M059J (cell line): ENCODE results near the gene PIAS4. TPM values are rescaled to one million over a fixed set of nuclear protein-coding genes. Genes with fewer than 3 reads are reported as not detected.

Experiments
- DNase-seq: peaks from one replicate; pipeline ENCODE4 v3.0.0-alpha.2; 2012; ENCODE audit warnings: low read depth
- total RNA-seq: library from RNA; depleted of rRNA; stranded (reverse); fragments of >200 nt; shearing (Covaris generic); gene quantifications from 2 replicates; pipeline ENCODE4 v1.2.3, GENCODE V29; 2014

Gene PIAS4
- total RNA-seq, 1 experiment from 2014 or later, result 19.5 TPM

DNA sequence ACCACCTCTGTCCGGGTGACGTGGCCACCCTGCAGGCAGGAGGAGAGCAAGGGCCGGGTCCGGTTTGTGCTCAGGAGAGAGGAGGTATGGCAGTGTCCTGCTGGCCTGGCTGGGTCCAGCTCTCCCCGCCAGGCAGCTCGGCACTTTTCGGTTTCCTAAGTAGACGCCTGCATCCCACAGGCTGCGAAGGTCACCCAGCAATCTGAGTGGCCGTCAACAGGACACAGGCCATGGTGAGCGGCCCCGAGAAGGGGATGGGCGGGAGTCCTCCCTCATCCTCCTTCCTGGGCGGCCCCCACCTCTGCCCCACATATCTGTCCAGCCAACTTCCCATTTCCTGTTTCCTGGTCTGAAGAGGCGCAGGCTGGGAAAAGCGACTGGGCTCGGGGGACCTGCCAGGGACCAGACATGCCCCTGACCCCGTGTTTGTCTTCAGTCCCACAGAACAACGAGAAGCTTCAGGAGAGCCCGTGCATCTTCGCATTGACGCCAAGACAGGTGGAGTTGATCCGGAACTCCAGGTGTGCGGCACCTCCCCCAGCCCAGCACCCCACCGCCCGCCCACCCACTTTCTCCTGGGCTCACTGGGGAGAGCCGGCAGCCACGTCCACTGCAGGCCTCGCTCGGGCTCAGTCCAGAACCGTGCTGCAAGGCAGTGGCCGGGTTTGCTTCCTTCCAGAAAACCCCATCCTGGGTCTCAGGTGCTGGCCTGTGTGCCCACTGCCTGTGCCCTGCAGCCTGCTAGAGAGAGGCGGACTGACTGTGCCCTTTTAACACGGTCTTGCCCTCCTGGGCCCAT is 16.3 kb downstream of the PIAS4 start:
- no peak for DNase-seq

DNA sequence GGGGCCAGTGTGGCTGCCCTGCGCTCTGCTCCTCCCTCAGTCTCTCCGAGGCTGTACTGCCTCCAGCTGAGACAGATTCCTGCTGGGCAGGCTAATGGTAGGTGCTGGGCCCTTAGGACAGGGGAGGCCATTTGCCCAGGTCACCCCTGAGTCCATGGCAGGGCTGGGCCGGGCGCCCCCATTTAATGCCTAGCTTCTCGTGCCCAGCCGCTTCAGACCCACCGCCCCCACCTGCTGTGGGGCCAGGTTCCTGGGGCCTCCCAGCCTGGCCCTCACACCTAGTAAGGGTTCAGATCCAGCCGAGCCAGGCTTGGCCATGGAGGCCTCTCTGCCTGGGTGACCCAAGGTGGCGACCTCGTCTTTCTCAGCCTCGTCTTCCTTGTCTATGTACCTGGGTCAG is 17.8 kb downstream of the PIAS4 start:
- no peak for DNase-seq

DNA sequence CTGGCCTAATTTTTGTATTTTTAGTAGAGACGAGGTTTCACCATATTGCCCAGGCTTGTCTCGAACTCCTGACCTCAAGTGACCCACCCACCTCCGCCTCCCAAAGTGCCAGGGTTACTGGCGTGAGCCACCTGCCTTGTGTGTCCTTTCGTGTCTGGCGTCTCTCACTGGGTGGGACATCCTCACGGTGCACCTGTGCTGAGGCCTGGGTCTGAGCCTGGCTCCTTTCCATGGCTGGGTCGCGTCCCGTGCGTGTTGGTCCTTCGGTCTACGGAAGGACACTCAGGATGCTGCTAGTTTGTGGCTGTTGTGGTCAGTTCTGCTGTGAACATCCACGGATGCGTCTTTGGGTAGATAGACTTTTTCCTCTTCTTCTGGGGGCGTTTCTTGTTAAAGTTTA is 19.6 kb downstream of the PIAS4 start:
- DNase-seq, result no peak

DNA sequence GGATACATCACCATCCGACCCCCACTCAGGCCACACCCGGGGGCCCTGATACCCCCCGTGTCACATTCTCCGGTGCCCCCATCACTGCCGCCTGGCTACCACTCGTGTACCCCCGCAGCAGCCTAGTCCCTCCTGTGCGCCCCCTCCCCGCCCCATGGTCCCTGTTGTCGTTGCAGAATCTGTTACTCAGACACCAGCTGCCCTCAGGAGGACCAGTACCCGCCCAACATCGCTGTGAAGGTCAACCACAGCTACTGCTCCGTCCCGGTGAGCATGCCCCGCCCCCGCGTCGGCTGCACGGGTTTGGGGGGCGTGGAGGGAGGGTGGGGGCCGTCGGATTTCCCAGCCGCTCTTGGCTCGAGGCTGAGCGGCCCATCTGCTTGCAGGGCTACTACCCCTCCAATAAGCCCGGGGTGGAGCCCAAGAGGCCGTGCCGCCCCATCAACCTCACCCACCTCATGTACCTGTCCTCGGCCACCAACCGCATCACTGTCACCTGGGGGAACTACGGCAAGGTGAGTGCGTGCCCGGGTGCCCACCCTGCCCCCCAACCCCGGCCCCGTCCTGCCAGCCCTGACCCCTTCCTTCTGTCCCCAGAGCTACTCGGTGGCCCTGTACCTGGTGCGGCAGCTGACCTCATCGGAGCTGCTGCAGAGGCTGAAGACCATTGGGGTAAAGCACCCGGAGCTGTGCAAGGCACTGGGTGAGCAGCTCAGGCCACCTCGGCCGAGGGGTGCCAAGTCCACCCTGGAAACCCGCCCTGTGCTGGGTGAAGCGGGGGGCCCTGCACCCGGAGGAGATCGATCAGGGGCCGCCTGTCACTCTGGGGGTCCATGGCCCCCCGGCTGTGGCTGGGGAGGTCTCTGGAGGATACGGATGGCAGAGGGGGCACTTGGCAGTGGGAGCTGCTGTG is 21.1 kb downstream of the PIAS4 start:
- no peak for DNase-seq

DNA sequence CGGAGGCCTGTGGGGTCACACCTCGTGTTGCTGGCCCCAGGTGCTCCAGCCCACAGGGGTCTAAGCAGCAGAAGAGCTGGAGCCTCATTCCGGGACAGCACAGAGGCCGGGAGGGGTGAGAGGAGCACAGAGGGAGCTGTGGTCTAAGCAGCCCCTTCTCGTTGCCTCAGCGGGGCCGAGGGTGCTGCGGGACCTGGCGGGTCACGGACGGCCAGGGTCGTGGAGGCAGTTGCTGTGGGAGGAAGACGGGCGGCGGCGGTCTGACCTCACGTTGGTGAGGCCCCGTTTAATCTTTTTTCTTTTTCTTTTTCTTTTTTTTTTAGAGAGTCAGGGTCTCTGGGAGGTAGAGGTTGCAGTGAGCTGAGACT is 21.7 kb downstream of the PIAS4 start:
- DNase-seq, result no peak

DNA sequence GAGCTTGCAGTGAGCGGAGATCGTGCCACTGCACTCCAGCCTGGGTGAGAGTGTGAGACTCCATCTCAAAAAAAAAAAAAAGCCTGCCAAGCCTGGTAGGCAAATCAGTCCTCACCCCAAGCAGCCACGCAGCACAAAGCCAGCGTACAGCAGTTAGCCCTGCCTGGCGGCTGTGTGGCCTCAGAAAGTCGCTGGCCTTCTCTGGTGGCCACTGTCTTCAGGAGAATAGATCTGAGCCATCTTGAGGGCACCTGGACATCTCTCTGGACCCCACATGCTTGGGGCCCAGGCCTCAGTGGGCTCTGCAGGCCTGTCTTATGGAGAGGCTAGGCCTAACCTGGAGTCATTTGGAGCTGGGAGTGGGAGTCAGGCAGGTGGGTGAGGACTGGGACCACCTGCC is 23.0 kb downstream of the PIAS4 start:
- DNase-seq, result no peak

DNA sequence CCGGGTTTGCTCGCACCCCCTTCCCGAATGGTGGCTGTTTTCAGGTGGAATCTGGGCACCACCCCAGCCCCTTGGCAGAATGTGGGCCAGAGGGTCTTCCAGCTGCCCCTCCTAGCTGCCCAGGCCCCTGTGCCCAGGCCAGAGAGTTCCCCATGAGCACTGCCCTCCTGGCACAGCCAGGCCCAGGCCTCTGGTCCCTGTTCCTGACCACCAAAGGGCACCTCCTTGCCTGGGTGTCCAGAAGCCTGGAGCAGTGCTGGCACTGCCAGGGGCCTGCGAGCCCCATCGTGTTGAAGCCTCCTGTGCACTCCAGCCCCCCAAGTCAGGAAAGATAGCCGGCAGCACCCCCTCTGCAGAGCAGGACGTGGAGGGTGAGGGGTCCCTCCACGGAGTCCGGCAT is 23.4 kb downstream of the PIAS4 start:
- DNase-seq, result no peak

DNA sequence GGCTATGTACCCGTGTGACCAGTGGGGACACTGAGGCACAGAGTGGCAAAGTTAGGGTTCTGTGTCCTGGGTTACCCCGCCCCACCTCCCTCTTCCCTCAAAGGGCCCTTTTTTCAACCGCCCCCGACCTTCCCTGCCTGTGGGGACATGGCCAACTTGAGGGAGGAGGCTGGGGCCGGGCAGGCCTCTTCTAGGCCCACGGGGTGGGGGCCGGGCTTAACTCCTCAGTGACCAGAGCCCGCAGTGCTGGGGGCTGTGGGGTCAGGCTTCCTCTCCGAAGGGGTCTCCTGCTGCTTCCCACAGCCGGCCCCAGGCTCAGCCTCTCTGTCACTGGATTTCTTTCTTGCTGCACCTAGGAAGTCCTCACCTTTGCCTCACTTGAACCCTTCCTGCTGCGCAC is 23.9 kb downstream of the PIAS4 start:
- no peak for DNase-seq

DNA sequence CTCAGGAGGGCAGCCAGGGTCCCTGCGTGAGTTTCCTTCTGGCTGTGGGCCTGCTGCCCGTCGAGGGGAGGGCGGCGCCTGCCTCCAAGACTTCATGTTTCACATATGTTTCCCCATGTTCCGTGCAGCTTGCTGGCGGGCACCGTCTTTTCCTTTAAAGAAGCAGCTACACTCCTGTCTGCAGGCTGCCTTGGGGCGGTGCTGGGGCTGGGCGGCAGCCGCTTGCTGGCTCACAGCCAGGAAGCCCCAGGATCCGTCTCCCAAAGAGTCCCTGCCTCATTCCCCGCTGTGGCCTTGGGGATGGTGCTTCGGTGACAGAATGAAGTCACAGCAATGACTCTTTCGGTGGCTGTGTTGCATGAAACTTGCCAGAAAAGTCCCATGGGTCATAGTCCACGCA is 24.9 kb downstream of the PIAS4 start:
- DNase-seq, result no peak

DNA sequence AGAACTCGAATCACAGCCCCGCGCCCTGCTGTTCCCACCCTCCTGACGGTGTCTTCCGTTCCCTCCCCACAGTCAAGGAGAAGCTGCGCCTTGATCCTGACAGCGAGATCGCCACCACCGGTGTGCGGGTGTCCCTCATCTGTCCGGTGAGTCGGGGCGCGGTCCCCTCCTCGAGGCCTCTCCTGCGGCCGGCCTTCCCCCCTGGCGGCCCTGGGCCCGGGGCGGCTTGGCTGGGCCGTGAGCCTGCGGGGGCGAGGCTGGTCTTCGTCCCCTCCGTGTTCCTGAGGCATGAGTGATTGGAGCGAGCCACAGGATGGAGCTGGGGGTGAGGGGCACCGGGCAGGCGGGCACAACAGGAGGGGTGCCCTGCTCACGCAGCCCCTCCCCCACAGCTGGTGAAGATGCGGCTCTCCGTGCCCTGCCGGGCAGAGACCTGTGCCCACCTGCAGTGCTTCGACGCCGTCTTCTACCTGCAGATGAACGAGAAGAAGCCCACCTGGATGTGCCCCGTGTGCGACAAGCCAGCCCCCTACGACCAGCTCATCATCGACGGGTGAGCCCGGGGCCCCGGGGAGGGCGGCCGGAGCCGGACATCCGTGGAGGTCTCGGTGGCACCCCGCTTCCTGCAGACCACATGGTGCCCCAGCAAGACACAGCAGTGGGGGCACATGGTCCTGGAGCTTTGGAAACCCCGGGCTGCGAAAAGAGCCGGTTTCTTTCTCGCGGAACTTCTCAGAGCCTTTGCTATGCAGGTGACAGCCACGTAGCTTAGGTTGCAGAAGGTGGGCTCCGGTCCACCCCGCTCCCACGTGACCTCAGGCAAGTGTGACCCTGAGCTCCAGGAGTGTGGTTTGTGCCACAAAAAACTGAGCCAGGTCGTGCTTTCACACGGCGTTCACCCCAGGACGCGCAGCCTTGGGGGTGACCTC is 25.8 kb downstream of the PIAS4 start:
- DNase-seq, result no peak

DNA sequence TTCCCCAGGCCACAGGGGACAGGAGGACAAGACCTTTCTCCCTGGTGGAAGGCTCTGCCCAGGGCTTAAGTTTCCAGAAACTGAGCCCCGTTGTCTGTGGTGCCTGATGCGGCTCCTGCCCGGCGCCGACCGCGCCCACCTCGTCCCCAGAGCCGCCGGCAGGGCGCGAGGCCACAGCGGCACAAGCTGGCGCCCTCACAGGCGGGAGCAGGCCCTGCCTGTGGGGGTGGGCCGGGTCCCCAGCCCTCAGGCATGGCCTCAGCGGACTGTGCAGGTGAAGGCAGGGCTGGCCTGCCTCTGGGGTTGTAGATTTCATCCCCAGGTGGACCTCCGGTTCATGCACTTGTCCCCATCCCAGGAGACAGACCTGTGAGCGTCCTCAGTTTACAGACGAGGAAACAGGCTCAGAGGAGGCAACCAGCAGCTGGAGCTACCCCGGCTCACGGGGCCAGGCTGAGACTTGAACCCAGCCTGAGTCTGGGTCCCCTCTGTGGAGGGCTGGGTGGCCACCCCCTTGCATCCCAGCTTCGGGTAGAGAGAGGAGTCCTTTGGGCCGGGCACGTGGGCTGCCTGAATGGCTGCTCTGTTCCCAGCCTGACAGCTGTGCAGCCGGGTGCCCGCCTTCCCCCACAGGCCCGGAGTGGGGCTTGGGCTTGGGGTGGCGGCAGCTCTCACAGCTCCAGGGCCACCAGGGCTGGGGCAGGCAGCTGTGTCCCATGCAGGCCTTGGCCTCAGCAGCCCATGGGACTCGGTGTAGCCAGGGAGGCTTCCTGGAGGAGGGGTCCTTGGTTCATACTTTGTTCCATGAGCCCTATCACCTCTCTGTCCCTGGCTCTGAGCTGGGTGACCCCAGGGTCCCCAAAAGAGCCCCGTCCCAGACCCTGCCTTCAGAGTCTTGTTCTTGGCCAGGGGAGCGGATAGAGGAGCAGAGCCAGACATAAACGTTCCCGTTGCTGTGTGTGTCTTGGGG is 26.8 kb downstream of the PIAS4 start:
- DNase-seq, result no peak

DNA sequence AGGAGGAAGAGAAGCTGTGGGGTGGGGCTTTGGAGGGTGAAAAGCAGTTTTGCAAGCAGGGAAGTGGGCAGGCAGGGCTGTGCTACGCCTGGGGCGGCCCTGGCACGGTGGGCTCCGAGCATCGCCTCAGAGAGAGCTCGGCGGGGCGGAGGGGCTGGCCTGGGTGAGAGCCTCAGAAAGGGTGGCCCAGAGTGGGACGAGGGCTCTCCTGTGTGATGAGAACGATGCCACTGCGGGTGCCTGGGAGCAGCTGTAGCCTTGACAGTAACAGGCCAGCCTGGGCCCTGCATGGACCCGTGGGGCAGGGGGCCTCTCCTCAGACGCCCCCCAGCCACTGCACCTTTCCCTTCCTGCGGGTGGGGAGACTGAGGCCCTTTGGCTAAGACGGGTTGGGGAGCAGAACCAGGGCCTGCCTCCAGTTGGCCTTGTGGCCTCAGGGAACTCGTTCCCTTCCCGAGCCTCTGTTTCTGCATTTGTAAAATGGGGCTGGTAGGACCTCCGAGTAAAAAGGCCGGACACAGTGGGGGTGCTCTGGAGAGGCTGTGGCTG is 27.6 kb downstream of the PIAS4 start:
- DNase-seq, result no peak

DNA sequence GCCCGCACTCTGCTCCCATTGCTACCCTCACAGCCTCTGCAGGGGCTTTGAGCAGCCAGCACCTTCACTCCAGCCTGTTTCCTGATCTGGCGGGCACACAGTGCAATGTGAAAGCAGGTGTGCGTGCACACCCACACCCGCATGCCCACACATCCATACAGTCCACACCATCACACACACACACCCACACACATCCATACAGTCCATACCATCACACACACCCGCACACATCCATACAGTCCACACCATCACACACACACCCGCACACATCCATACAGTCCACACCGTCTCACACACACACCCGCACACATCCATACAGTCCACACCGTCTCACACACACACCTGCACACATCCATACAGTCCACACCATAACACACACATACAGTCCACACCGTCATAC is 28.0 kb downstream of the PIAS4 start:
- DNase-seq, result no peak

DNA sequence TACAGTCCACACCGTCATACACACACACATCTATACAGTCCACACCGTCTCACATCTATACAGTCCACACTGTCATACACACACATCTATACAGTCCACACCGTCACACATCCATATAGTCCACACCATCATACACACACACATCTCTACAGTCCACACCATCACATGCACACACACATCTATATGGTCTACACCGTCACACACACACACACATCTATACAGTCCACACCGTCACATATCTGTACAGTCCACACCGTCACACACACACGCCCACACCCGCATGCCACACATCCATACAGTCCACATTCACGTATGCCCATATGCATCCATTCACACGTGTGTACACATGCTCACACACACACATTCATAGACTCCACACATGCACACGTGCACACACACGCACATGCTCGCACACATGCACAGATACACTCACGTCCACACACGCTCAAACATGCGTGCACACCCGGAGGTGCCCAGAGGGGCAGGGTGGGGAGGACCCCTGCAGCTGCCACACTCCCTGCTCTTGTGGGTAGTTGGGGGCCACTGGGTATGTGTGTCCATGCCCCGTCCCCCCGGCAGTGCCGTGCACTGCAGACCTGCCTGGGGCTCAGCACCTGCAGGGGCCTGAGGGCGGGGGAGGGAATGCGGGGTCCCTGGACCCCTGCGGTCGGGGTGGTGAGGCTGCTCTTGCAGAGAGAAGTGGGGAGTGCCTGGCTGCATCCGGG is 29.2 kb downstream of the PIAS4 start:
- no peak for DNase-seq

DNA sequence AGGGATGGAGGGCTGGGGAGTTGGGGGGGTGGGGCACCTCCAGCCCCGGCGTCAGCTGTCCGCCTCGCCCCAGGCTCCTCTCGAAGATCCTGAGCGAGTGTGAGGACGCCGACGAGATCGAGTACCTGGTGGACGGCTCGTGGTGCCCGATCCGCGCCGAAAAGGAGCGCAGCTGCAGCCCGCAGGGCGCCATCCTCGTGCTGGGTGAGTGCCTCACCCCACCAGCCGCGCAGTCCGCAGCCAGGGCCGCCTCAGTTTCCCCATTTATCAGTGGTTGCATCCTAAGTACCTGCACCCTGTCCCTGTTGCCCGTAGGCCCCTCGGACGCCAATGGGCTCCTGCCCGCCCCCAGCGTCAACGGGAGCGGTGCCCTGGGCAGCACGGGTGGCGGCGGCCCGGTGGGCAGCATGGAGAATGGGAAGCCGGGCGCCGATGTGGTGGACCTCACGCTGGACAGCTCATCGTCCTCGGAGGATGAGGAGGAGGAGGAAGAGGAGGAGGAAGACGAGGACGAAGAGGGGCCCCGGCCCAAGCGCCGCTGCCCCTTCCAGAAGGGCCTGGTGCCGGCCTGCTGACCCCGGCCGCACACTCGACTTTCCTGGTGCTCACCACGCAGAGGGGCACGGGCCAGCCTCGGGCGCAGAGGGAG is 29.9 kb downstream of the PIAS4 start:
- no peak for DNase-seq

DNA sequence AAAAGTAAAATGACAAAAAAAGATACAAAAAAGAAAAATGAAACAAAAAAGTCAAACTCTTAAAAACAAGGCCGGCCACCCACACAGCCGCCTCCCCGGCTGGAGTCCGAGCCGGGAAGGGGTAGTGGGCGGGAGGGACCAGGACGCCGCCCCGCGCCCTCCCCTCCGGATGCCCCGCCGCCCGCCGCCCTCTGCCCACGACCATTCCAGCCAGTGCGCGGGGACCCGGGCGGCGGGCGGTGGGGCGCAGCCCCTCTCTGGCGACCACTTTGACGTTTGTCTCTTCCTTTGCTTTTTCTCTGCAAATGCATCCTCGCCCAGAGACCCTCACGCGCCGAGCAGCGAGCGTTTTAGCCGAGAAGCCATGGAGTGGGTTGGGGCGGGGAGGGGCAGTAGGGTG is 30.5 kb downstream of the PIAS4 start:
- DNase-seq, result no peak

DNA sequence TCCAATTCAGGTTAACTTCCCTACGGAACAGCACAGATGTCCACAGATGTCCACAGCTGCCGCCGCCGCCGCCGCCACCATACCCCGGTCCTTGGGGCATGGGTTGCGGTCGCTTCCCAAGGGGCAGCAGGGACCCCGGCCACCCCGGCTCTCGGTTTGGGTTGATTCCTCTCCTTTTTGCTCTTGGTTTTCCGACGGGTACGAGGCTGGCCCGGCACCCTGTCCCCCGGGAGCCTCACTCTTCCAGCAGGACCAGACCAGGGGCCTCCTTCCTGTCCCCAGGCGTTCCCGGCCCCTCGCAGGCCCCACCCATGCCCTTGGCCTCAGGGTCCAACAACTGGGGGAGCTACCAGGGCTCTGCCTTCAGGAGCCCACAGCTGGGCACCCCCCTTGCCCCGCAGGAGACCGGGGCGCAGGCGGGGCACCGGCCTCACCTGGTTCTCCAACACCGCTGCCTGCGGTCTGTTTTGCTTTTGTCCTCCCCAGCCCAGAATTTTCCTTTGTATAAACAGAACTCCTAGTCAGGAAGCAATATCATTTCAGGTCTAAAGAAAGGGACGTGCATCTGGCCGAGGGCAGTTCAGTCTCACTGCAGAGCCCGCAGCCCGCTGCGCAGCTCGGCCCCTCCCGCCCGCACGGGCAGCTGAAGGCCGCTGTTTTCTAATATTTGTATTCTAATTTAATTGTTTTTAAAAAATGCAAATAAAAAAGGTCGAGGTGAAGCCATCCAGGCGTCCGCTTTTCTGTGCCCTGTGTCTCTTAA is 31.3 kb downstream of the PIAS4 start:
- no peak for DNase-seq

DNA sequence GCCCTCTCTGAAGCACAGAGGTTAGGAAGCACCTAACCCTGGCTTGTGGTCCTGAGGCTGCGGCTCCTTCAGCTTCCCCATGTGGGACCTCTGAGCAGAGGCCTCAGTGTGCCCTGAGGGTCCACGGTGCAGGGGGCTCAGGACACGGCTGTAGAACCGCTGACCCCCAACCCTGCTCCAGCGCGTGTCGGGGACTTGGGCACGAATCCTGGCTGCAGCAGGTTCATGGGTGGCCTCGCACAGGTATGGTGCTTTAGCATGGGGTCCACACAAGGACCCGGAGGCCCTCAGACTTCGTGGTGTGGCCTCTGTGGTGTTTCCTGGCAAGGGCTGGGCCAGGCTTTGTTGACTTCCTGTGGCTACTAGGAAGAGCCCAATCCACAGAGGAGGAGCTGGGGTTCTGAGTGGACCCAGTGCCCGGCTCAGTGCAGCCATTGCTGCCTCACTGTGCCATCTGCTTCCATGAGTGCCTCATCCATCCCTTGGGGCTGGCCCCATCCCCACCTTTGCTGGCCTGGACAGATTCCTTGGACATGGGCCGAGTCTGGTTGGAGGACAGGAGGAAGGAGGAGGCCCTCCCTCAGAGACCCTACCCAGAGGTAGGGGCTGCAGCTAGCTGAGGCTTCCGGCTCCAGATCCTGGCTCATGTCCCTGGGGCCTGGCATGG is 34.7 kb downstream of the PIAS4 start:
- DNase-seq, result no peak
